Glutamatergic neuron (in vitro differentiated cells): Measurements from ENCODE around the gene S100A2. TPM values are rescaled to one million over a fixed set of nuclear protein-coding genes. Genes with fewer than 3 reads are reported as not detected.

Experiments
- DNase-seq: peaks from one replicate; pipeline ENCODE4 v3.0.0; 2022
- H3K27ac Mint-ChIP-seq: one replicate; pipeline ENCODE4 v1.8.0; 2020; ENCODE audit warnings: mild to moderate bottlenecking, mixed read lengths, inconsistent platforms; ENCODE audit not compliant: unreplicated experiment
- H3K27me3 Mint-ChIP-seq: one replicate; pipeline ENCODE4 v1.8.0; 2020; ENCODE audit warnings: mild to moderate bottlenecking, moderate library complexity, mixed read lengths, inconsistent platforms; ENCODE audit not compliant: unreplicated experiment
- H3K36me3 Mint-ChIP-seq: one replicate; pipeline ENCODE4 v1.8.0; 2020; ENCODE audit warnings: mild to moderate bottlenecking, mixed read lengths, inconsistent platforms; ENCODE audit not compliant: unreplicated experiment
- H3K4me1 Mint-ChIP-seq: one replicate; pipeline ENCODE4 v1.8.0; 2020; ENCODE audit warnings: mild to moderate bottlenecking, low read depth, mixed read lengths, inconsistent platforms; ENCODE audit not compliant: unreplicated experiment
- H3K4me3 Mint-ChIP-seq: one replicate; pipeline ENCODE4 v1.8.0; 2020; ENCODE audit warnings: mild to moderate bottlenecking, mixed read lengths, inconsistent platforms; ENCODE audit not compliant: unreplicated experiment
- H3K9me3 Mint-ChIP-seq: one replicate; pipeline ENCODE4 v1.8.0; 2020; ENCODE audit warnings: mild to moderate bottlenecking, moderate library complexity, mixed read lengths, inconsistent platforms; ENCODE audit not compliant: unreplicated experiment
- CTCF ChIP-seq: fragments of 200-600 bp; sonication (generic); IDR thresholded peaks from one replicate; pipeline ENCODE4 v1.5.0; 2021; ENCODE audit not compliant: partially characterized antibody, unreplicated experiment
- total RNA-seq: library from RNA; stranded (reverse); fragmentation: NEBNext Ultra II Directional; extraction: Animal tissue kit (Norgen Biotek cat#: 25700); gene quantifications from one replicate; pipeline ENCODE4 v1.2.1, GENCODE V29; 2021; ENCODE audit not compliant: unreplicated experiment

The S100A2 gene
- total RNA-seq, 1 donor from 2014 or later, result 1.1 TPM

- TF ChIP-seq CTCF, result no peak
- no peak for DNase-seq
- Mint-ChIP-seq H3K9me3 (peaks cover 5% of the 10 kb centered on the region), H3K27me3 (peaks cover 5% of the 10 kb centered on the region), H3K27ac (no peak overlapping the region), H3K4me3 (no peak overlapping the region), H3K4me1 (peaks cover 21% of the 10 kb centered on the region), H3K36me3 (no peaks in the 10 kb centered on the region)
These were observed 5.2 kb upstream of the S100A2 start for GRCh38 chr1:153570874-153571273.

GRCh38 chr1:153569465-153569864 lies 3.8 kb upstream of the S100A2 start:
- no peak for DNase-seq
- H3K4me3 Mint-ChIP-seq, result peak overlapping the region; percentile 43
- no peaks in the 10 kb centered on the region for H3K36me3 Mint-ChIP-seq
- H3K4me1 Mint-ChIP-seq, result peaks cover 25% of the 10 kb centered on the region
- peak overlapping the region; percentile 80 for H3K27ac Mint-ChIP-seq
- TF ChIP-seq CTCF, result no peak
- H3K9me3 Mint-ChIP-seq, result peaks cover 7% of the 10 kb centered on the region
- H3K27me3 Mint-ChIP-seq, result peaks cover 6% of the 10 kb centered on the region

- Mint-ChIP-seq H3K4me1 (peaks cover 30% of the 10 kb centered on the region), H3K27me3 (peaks cover 10% of the 10 kb centered on the region), H3K36me3 (no peaks in the 10 kb centered on the region), H3K9me3 (peaks cover 7% of the 10 kb centered on the region), H3K4me3 (peak overlapping the region; percentile 23), H3K27ac (peak overlapping the region; percentile 89)
- DNase-seq, result peak; percentile 93
- TF ChIP-seq CTCF, result peak; percentile 99
These were observed 2.9 kb upstream of the S100A2 start for GRCh38 chr1:153568367-153569099.

GRCh38 chr1:153567621-153568366 lies 2.1 kb upstream of the S100A2 start:
- H3K4me1 Mint-ChIP-seq, result peaks cover 30% of the 10 kb centered on the region
- TF ChIP-seq CTCF, result no peak
- peaks cover 10% of the 10 kb centered on the region for H3K27me3 Mint-ChIP-seq
- H3K27ac Mint-ChIP-seq, result peak overlapping the region; percentile 84
- peak overlapping the region; percentile 47 for H3K4me3 Mint-ChIP-seq
- DNase-seq, result no peak
- no peaks in the 10 kb centered on the region for H3K36me3 Mint-ChIP-seq
- H3K9me3 Mint-ChIP-seq, result peaks cover 8% of the 10 kb centered on the region
